Stimulated activated CD8-positive, alpha-beta memory T cell treated with anti-CD3 and anti-CD28 coated beads, Interleukin-15, amount 100 ng/mL, for 24 hours (primary cell): ENCODE results near the gene DNAJC30.
"Not testable (repeated sequence)": the region's sequence is repeated elsewhere in the genome, so short reads cannot be mapped to it uniquely, and the experiment has no call there.

Experiments
- DNase-seq: peaks from one replicate; pipeline ENCODE4 v3.0.0-alpha.2; 2020; ENCODE audit warnings: low read depth

The DNAJC30 gene

DNA sequence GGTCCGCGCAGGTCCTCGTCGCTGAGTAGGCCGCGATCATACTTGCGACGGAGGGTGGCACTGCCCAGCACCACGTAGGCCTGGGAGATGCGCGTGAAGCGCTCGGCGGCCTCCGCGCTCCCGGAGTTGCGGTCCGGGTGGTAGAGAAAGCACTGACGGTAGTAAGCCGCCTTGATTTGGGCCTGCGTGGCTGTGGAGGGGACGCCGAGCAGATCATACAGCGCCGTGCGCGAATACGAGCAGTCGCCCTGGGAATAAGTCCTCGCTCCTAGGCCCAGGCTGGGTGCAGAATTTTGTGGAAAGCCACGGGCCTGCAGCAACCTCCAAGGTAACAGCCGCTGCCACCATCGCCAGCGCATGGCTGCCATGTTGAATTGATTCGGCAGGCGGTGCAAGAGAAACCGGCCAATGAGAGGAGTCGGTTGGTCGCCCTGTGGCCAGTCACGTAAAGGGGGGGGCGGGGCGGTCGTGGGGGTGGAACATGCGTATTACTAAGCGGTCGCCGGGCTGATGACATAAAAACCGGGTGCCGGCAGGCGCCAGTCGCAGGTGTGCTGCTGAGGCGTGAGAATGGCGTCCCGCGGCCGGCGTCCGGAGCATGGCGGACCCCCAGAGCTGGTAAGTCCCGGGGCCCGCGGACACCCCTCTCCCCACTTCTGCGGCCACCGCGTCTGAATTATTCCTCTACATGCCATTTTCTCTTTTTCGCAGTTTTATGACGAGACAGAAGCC is at the start of gene DNAJC30, which contains the start of gene BUD23:
TSS of gene DNAJC30 (minus strand) at position 398 of the 732 bp plus-strand sequence. CDS start at position 368, 30 bp downstream.
TSS of gene BUD23 (plus strand) at position 542 of the 732 bp plus-strand sequence. CDS start at position 571, 29 bp downstream.
- peak; percentile 94 for DNase-seq

DNA sequence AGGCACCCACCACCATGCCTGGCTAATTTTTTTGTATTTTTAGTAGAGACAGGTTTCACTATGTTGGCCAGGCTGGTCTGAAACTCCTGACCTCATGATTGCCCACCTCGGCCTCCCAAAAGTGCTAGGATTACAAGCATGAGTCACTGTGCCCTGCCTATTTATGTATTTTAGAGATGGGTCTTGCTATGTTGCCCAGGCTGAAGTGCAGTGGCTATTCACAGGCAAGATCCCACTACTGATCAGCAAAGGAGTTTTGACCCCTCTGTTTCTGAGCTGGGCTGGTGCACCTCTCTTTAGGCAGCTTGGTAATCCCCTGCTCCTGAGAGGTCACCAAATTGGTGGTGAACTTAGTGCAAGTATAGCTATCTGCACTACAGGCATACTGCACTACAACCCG is 49.1 kb upstream of the DNAJC30 start:
- no peak for DNase-seq

- no peak for DNase-seq
Observed at GRCh38 chr7:73730485-73730884, 47.2 kb upstream of the DNAJC30 start.

GRCh38 chr7:73728551-73728950 is 45.3 kb upstream of the DNAJC30 start:
- no peak for DNase-seq

DNA sequence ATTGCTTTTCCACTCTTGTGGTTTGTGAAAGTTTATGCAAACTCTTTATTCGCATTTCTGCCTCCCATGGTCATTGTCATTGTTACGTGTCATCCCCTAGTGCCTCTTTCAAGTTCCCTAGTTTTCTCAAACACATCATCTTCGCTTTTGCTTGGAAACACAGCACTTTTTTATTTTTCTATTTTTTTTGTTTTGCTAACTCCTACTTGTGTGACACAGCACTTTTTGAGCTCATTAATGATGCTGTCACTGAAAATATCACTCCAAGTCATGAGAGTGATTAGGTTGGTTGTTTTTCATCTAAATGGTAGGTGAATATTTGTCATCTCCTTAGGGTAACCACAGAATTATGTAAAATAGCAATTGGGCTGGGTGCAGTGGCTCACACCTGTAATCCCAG is 44.7 kb upstream of the DNAJC30 start:
- no peak for DNase-seq

DNA sequence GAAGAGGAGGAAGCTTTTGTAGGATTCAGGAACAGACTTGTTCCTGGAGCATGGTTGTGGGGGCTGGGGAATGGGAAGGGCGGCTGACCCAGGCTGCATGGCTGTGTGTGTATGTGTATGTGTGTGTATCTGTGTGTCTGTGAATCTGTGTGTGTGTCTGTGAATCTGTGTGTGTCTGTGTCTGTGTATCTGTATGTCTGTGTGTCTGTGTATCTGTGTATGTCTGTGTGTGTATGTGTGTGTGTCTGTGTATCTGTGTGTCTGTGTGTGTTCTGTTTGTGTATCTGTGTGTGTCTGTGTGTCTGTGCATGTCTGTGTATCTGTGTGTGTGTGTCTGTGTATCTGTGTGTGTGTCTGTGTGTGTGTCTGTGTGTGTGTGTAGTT is 42.8 kb upstream of the DNAJC30 start:
- DNase-seq = no peak

GRCh38 chr7:73723813-73724212 is 40.6 kb upstream of the DNAJC30 start:
- DNase-seq = no peak

DNA sequence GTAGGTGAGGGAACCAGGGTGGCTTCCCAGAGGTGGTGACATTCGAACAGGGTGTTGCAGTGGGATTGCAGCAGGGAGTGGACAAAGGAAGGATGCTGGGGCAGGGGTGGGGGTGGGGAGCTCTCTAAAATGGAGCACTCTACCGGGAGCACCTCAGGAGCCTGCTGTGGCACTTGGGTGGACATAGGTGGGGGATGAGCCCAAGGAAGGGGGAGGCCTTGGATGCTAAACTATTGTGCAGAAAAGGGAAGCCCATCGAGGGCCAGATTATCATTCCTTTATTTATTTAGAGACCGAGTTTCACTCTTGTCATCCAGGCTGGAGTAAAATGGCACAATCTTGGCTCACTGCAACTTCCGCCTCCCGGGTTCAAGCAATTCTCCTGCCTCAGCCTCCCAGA is 39.5 kb upstream of the DNAJC30 start:
- DNase-seq = no peak

- not testable (repeated sequence) for DNase-seq
Observed at GRCh38 chr7:73722182-73722581, 38.9 kb upstream of the DNAJC30 start.

GRCh38 chr7:73721377-73721817 is 38.1 kb upstream of the DNAJC30 start:
- no peak for DNase-seq

DNA sequence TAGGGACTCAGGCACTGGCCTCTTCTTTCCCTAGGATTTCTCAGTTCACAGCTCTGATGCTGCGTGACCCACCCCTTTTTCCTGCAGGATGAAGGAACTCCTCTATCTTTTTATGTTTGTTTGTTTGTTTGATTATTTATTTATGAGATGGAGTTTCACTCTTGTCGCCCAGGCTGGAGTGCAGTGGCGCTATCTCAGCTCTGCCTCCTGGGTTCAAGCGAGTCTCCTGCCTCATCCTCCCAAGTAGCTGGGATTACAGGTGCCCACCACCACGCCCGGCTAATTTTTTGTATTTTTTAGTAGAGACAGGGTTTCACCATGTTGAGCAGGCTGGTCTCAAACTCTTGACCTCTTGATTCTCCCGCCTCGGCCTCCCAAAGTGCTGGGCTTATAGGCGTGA is 37.2 kb upstream of the DNAJC30 start:
- DNase-seq = not testable (repeated sequence)

DNA sequence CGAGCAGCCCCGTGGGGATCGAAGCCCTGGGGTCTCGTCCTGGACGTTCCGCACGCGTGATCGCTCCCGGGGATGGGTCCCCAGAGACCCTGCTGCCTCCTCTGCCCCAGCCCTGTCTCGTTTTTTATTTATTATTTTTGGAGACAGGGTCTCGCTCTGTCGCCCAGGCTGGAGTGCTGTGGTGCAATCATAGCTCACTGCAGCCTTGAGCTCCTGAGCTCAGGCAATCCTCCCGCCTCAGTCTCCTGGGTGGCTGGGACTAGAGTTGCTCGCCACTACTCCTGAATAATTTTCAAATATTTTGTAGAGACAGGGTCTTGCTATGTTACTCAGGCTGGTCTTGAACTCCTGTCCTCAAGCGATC is 36.5 kb upstream of the DNAJC30 start:
- DNase-seq = no peak

GRCh38 chr7:73718905-73719805 is 35.9 kb upstream of the DNAJC30 start, which contains the start of gene STX1A:
Gene STX1A, minus strand, starts transcription at chr7:73719669. Its CDS starts 38 bp downstream, at chr7:73719631.
- DNase-seq = peak; percentile 53

- no peak for DNase-seq
Observed at GRCh38 chr7:73718438-73718881, 35.2 kb upstream of the DNAJC30 start.

DNA sequence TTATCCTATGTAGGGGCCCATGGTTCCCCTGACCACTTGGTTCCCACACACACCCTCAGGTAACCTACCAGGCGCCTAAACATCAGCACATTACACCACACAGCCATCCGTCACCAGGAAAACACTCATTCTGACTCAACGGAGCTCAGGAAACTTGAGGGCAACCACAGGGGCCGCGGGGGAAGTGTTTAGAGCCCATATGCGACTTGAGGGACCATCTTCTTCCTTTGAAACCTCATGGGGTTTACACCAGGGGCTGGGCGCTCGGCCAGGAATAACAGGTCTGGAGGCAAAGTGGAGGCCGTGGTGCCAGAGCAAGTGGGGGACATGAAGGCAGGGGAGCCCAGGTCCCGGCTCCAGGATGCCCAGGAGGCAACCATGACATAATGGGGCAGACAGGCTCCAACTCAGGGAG is 34.7 kb upstream of the DNAJC30 start:
- DNase-seq = peak; percentile 39

GRCh38 chr7:73717025-73717807 is 34.0 kb upstream of the DNAJC30 start:
- no peak for DNase-seq

DNA sequence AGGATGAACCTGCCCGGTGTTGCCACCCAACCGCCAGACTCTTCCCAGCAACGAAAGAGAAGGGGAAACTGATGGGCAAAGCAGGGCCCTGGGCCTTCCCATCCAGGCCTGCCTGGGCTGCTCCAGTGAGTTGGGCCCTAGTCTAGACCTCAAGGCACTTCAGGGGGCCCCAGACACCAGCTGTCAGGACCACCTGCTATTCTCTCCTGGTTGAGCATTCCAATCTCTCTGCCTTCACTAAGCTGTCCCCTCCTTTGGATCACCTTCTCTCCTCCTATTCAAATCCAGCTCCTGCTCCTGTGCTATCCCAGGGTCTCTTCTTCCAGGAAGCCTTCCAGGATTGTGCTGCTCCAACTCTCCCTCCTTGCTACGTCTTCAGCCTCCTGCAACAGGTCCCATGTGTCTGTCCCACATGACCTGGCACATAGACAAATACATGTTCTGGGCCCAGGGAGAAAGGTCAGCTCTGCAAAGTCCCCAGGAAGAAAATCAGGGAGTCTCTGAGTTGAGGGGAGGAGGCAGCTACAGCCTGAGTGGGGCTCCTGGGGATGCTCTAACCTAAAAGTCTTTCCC is 33.2 kb upstream of the DNAJC30 start:
- DNase-seq = no peak

- DNase-seq = no peak
Observed at GRCh38 chr7:73715648-73716317, 32.5 kb upstream of the DNAJC30 start.

DNA sequence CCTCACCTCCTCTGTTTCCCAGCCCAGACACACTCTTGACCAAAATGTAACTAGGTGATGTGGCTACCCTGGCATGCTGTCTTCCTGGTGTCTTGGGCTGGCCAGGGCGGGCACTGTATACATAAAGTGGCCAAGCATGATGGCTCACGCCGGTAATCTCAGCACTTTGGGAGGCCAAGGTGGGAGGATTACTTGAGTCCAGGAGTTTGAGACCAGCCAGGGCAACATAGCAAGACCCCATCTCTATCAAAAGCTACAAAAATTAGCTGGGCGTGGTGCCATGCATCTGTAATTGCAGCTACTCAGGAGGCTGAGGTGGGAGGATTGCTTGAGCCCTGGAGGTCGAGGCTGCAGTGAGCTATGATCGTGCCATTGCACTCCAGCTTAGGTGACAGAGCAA is 30.1 kb upstream of the DNAJC30 start:
- DNase-seq = not testable (repeated sequence)

DNA sequence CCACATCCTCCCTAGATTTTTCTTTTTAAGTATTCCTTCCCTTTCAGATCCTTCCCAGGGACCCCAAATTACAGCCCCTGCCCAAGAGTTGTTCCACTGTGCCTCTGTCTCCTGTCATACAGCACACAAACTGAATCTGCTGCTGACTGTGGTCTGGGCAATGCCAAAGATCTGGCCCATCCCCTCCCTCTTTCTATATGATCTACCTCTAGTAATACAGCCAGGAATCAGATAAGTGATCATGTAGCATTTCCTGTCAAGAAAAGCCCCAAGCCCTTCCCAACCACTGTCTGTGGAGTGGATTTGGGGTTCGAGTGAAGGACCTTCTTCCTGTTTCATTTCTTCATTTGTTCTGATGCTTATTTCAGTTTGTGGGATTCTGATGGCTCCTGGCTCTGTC is 29.5 kb upstream of the DNAJC30 start:
- no peak for DNase-seq

GRCh38 chr7:73708961-73709549 is 25.8 kb upstream of the DNAJC30 start:
- no peak for DNase-seq
